ENCODE measurements around the gene MTA1. TPM values are rescaled to one million over a fixed set of nuclear protein-coding genes. Genes with fewer than 3 reads are reported as not detected.

The MTA1 gene
- total and polyA plus RNA-seq, 10 of the 15 experiments (the other 5 are each of a cell fraction or from before 2014, with no cell fraction given), result 0.14 to 162 (median 30.6) TPM

- RAD21 ChIA-PET (ENCODE audit: unreplicated experiment), result interaction anchor here (1.4 kb wide), 1 partner anchor 82 kb away, joined by 5 read pairs; no protein-coding TSS in a partner anchor
- no peaks in the 10 kb centered on the region for H4K20me1 ChIP-seq (ENCODE audit: control insufficient read depth, insufficient read depth)
- ATAC-seq, result no peak
- H3K36me3 ChIP-seq (ENCODE audit: control insufficient read depth in 2 of 2, insufficient read depth in 2 of 2, low read length in 1 of 2), result peaks cover 1 to 12% of the 10 kb centered on the region in 2 experiments; a peak in 3 of 4 replicates
- SMC1A ChIA-PET (ENCODE audit: uncharacterized antibody, unreplicated experiment), result interaction anchor here (0.9 to 1.1 kb wide), 2 partner anchors 24 to 29 kb away, joined by 3 to 5 read pairs; no protein-coding TSS in a partner anchor
- intact Hi-C loops (cut with micrococcal nuclease; ENCODE audit: unreplicated experiment), result no loop called here
- H2AFZ ChIP-seq (ENCODE audit: control insufficient read depth, low read depth, low read length), result no peak overlapping the region
- POLR2A ChIA-PET, result interaction anchor here (0.6 to 1.0 kb wide), 2 partner anchors 82 to 91 kb away, joined by 3 to 4 read pairs; no protein-coding TSS in a partner anchor
- CTCF ChIA-PET, result no interaction called here
- no peaks in the 10 kb centered on the region; the same call in 2 of the 3 replicates for H3K9me3 ChIP-seq (replicated peaks; ENCODE audit: control insufficient read depth, insufficient read depth, low read length)
- TSS peak; percentile 89 for BruUV-seq (replicated peaks)
- H3K79me2 ChIP-seq (ENCODE audit: control insufficient read depth, insufficient read depth, low read length), result peaks cover 15% of the 10 kb centered on the region
- peak overlapping the region; percentile 84; the same call in 1 of the 2 replicates for H3K27ac ChIP-seq (ENCODE audit: control insufficient read depth, insufficient read depth)
- no peak for DNase-seq (ENCODE audit: low read depth, low spot score)
- WGBS (ENCODE audit: insufficient coverage, insufficient replicate concordance, low lambda C conversion rate, missing lambda C conversion rate), result 91% methylated on average over 8 of the region's 8 CpGs
- H3K27me3 ChIP-seq (replicated peaks in 1 of 2; ENCODE audit: control insufficient read depth in 2 of 2, insufficient read depth in 2 of 2, low read length in 1 of 2), result no peaks in the 10 kb centered on the region
- H3K4me1 ChIP-seq (ENCODE audit: control insufficient read depth, insufficient read depth, low read length), result peaks cover 21% of the 10 kb centered on the region
- peak overlapping the region; percentile 88 for H3K4me3 ChIP-seq
- H3K9ac ChIP-seq (ENCODE audit: control insufficient read depth, insufficient read depth, low read length), result peak overlapping the region; percentile 94
- H3K4me2 ChIP-seq (ENCODE audit: control insufficient read depth, insufficient read depth), result peak overlapping the region; percentile 90
- no peak for FAIRE-seq
- TF ChIP-seq HDAC6 (IDR thresholded peaks at IDR 0.05; ENCODE audit: unreplicated experiment), result no peak
- TF ChIP-seq CEBPZ (IDR thresholded peaks at IDR 0.05; ENCODE audit: low read depth, low read length), result no peak
- TF ChIP-seq, protein P1, sequence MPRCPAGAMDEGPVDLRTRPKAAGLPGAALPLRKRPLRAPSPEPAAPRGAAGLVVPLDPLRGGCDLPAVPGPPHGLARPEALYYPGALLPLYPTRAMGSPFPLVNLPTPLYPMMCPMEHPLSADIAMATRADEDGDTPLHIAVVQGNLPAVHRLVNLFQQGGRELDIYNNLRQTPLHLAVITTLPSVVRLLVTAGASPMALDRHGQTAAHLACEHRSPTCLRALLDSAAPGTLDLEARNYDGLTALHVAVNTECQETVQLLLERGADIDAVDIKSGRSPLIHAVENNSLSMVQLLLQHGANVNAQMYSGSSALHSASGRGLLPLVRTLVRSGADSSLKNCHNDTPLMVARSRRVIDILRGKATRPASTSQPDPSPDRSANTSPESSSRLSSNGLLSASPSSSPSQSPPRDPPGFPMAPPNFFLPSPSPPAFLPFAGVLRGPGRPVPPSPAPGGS (IDR thresholded peaks at IDR 0.05; ENCODE audit: borderline replicate concordance, insufficient read depth, low read depth, low read length, poor library complexity, severe bottlenecking), result no peak
- no peak for TF ChIP-seq LARP7 (IDR thresholded peaks at IDR 0.05)
- in situ Hi-C loops (cut with MboI), result no loop called here
Measured at GRCh38 chr14:105399466-105399775, 20.2 kb upstream of the MTA1 start.
